Vein endothelial cell (primary cell): ENCODE measurements around the gene OR6B2. TPM values are rescaled to one million over a fixed set of nuclear protein-coding genes. Genes with fewer than 3 reads are reported as not detected.

Experiments used
- total RNA-seq: library from RNA; depleted of rRNA; stranded (reverse); fragments of >200 nt; gene quantifications from 2 replicates; pipeline ENCODE4 v1.2.3, GENCODE V29; 2012

The OR6B2 gene
- not detected in 2 replicates for total RNA-seq

DNA sequence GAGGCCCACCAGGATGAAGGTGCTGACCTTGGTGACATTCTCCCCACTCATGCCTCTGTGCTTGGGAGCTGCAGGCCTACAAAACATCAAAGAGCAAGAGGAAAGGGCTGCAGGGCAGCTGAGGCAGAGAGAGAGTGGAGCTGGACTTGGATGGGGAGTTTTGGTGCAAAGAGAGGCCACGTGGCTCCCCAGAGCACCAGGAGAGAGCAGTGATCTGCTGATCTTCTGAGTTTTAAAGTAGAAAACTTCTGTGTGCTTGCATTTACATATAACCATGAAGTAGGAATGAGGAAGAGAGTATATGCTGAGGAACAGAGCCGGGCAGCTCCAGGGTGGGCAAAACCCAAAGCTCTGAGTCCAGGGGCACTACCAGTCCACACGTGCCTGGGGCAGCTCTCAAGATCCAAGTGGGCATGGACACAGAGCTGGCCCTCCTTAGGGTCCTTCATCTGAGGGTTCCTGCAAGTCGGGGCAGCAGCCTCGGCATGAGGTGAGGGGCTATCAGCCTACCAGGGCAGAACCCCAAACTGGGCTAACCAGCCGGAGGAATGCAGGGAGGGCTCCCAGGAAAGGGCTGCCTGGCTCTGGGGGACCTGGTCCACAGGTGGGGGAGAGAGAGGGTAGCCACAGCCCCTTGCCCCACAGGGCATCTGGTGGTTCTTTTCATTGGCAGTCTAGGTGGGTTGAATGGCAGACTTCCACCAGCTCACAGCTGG is at the start of gene OR6B2:
TSS of gene OR6B2 (minus strand) at position 51 of the 716 bp plus-strand sequence. CDS start at position 51, 0 bp downstream.

DNA sequence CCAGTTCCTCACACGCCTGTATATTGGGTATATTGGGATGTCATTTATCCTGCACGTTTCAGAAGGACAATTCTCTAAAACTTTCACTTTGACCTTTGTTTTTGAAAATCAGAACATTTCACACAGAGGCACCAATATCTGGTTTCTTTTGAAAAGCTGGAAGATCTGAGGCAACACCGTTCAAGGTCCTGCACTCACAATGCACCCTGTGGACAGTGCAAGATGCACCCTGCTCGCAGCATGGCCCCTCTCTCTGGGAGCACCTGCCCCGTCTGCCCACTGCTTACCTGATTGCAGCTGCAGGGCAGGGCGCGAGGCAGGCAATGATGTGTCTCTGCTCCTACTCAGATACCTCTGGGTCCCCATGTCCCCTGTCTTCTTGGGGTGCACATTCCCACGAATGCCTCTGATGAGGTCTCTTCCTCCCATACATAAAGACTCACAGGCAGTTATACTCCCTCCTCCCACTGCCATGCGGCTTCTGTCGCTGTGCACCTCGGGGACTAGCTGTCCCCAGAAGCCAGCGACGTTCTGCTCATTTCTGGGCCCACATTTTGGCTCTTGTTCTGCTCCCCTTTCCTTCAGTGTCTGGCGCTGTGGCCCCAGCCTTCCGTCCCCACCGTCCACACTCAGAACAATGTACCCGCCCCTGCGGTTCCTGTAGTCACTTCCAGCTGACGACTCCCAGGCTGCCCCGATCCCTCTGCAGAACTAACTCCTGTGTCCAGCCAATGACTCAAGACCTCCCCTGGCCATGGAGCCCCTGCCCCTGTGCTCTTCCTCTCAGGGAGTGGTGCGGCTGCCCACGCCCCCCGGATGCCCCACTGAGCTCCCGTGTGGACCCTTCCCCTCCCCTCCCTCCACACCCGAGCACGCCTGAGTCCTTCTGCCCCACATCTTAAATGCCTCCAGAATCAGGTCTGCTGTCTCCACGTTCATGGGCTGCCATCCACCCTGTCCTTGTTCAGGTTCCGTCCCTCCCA is 23.2 kb upstream of the OR6B2 start, which contains the start of gene OR6B3:
TSS of gene OR6B3 (minus strand) at position 349 of the 983 bp plus-strand sequence.

Other genes with a start within 250 kb of the OR6B2 start
- gene NDUFA10, start 5.1 kb downstream of the OR6B2 start, total RNA-seq, result 99.5 and 124 TPM in 2 replicates
- not detected in 2 replicates for gene OR6B3, start 23.1 kb upstream of the OR6B2 start, total RNA-seq
- gene COPS9, start 105.9 kb upstream of the OR6B2 start, total RNA-seq, result 89.4 and 116 TPM in 2 replicates
- gene OTOS, start 110.2 kb upstream of the OR6B2 start, total RNA-seq, result not detected in 2 replicates